HL-60 (cell line): ENCODE measurements around the gene CEP112.

Source experiments
- CTCF ChIP-seq: IDR thresholded peaks from one replicate; pipeline ENCODE4 v1.5.1; 2011; ENCODE audit warnings: low read length, control low read depth, inconsistent platforms; ENCODE audit not compliant: insufficient read depth
- GABPA ChIP-seq: IDR thresholded peaks from 2 replicates; pipeline ENCODE4 v1.6.1; 2012; ENCODE audit warnings: low read depth
- POLR2AphosphoS5 ChIP-seq: IDR thresholded peaks from 2 replicates; pipeline ENCODE4 v1.6.1; 2012; ENCODE audit warnings: low read depth
- REST ChIP-seq: IDR thresholded peaks from 2 replicates; pipeline ENCODE4 v1.6.1; 2012; ENCODE audit warnings: low read depth; ENCODE audit not compliant: insufficient replicate concordance

- no peak for TF ChIP-seq CTCF
- no peak for TF ChIP-seq POLR2AphosphoS5
- no peak for TF ChIP-seq REST
- TF ChIP-seq GABPA, result no peak
These were observed 527.7 kb downstream of the CEP112 start for GRCh38 chr17:65664266-65664665.
